Trophoblast cell (in vitro differentiated cells and primary cell): ENCODE measurements around the gene ZPBP. TPM values are rescaled to one million over a fixed set of nuclear protein-coding genes. Genes with fewer than 3 reads are reported as not detected.

Source experiments
- DNase-seq, 2 donors: peaks; one replicate each; pipeline ENCODE4 v3.0.0-alpha.2; 2016
- H2AFZ ChIP-seq: 2 replicates; pipeline ENCODE4 v1.6.1; 2013; ENCODE audit warnings: low read length, moderate library complexity, mild to moderate bottlenecking; ENCODE audit not compliant: insufficient read depth, poor library complexity
- H2AK5ac ChIP-seq: 2 replicates; pipeline ENCODE4 v1.6.1; 2013; ENCODE audit warnings: mild to moderate bottlenecking, low read length
- H2BK120ac ChIP-seq: 2 replicates; pipeline ENCODE4 v1.6.1; 2013; ENCODE audit warnings: low read length, mild to moderate bottlenecking, moderate library complexity; ENCODE audit not compliant: insufficient read depth, poor library complexity
- H2BK12ac ChIP-seq: 2 replicates; pipeline ENCODE4 v1.6.1; 2013; ENCODE audit warnings: mild to moderate bottlenecking, low read length, moderate library complexity
- H2BK5ac ChIP-seq: 2 replicates; pipeline ENCODE4 v1.6.1; 2013; ENCODE audit warnings: low read length, low read depth, moderate library complexity, mild to moderate bottlenecking; ENCODE audit not compliant: poor library complexity
- H3K14ac ChIP-seq: 2 replicates; pipeline ENCODE4 v1.6.1; 2013; ENCODE audit warnings: mild to moderate bottlenecking, low read length
- H3K18ac ChIP-seq: 2 replicates; pipeline ENCODE4 v1.6.1; 2013; ENCODE audit warnings: mild to moderate bottlenecking, low read length
- H3K23ac ChIP-seq: 2 replicates; pipeline ENCODE4 v1.6.1; 2013; ENCODE audit warnings: low read length
- H3K27ac ChIP-seq: 2 replicates; pipeline ENCODE4 v1.5.1; 2013; ENCODE audit warnings: low read depth, mild to moderate bottlenecking, inconsistent platforms, low read length, moderate library complexity
- H3K27me3 ChIP-seq: 2 replicates; pipeline ENCODE4 v1.6.1; 2013; ENCODE audit warnings: inconsistent platforms, mild to moderate bottlenecking, low read length, moderate library complexity; ENCODE audit not compliant: insufficient read depth
- H3K36me3 ChIP-seq, 2 experiments: 1 replicate in 1 of 2; 2 replicates in 1 of 2; pipeline ENCODE4 v1.6.1; 2013; ENCODE audit warnings: low read length in 2 of 2, mild to moderate bottlenecking in 2 of 2, moderate library complexity in 1 of 2; ENCODE audit not compliant: insufficient read depth in 2 of 2, control insufficient read depth in 1 of 2
- H3K4ac ChIP-seq: 2 replicates; pipeline ENCODE4 v1.6.1; 2013; ENCODE audit warnings: low read depth, mild to moderate bottlenecking, low read length, moderate library complexity
- H3K4me1 ChIP-seq, 2 experiments: 1 replicate in 1 of 2; 2 replicates in 1 of 2; pipeline ENCODE4 v1.6.1; 2013; ENCODE audit warnings: low read length in 2 of 2, mild to moderate bottlenecking in 2 of 2, moderate library complexity in 1 of 2; ENCODE audit not compliant: insufficient read depth in 2 of 2, control insufficient read depth in 1 of 2
- H3K4me2 ChIP-seq: 2 replicates; pipeline ENCODE4 v1.6.1; 2013; ENCODE audit warnings: inconsistent platforms, mild to moderate bottlenecking, low read length, moderate library complexity
- H3K4me3 ChIP-seq: 2 replicates; pipeline ENCODE4 v1.5.1; 2013; ENCODE audit warnings: mild to moderate bottlenecking, low read depth, low read length, inconsistent platforms
- H3K79me1 ChIP-seq: one replicate; pipeline ENCODE4 v1.6.1; 2013; ENCODE audit warnings: low read length
- H3K79me2 ChIP-seq: 2 replicates; pipeline ENCODE4 v1.6.1; 2013; ENCODE audit warnings: low read length, mild to moderate bottlenecking; ENCODE audit not compliant: control insufficient read depth, insufficient read depth, poor library complexity
- H3K9ac ChIP-seq: 2 replicates; pipeline ENCODE4 v1.6.1; 2013; ENCODE audit warnings: mild to moderate bottlenecking, low read length
- H3K9me3 ChIP-seq: 2 replicates; pipeline ENCODE4 v1.6.1; 2013; ENCODE audit warnings: low read depth, mild to moderate bottlenecking, control low read depth, inconsistent platforms, low read length; ENCODE audit not compliant: insufficient read depth
- H4K12ac ChIP-seq: 2 replicates; pipeline ENCODE4 v1.6.1; 2013; ENCODE audit warnings: low read depth, mild to moderate bottlenecking, low read length, moderate library complexity
- H4K8ac ChIP-seq: 2 replicates; pipeline ENCODE4 v1.6.1; 2013; ENCODE audit warnings: low read depth, mild to moderate bottlenecking, low read length, moderate library complexity
- H4K91ac ChIP-seq: one replicate; pipeline ENCODE4 v1.6.1; 2013; ENCODE audit warnings: low read depth, mild to moderate bottlenecking, low read length, moderate library complexity
- WGBS: extraction: QIAGEN DNeasy Blood & Tissue Kit; methylation state at CpG from one replicate; pipeline ENCODE4 v1.1.7; 2013; ENCODE audit warnings: missing lambda C conversion rate; ENCODE audit not compliant: insufficient read length, insufficient coverage; ENCODE audit errors: extremely low coverage; 5-methylcytosine and 5-hydroxymethylcytosine counted together
- polyA plus RNA-seq: library from polyadenylated mRNA; stranded (reverse); fragments of 200-250 nt; gene quantifications from 2 replicates; pipeline ENCODE4 v1.2.3, GENCODE V29; 2013

The ZPBP gene
- not detected in 2 replicates for polyA plus RNA-seq

DNA sequence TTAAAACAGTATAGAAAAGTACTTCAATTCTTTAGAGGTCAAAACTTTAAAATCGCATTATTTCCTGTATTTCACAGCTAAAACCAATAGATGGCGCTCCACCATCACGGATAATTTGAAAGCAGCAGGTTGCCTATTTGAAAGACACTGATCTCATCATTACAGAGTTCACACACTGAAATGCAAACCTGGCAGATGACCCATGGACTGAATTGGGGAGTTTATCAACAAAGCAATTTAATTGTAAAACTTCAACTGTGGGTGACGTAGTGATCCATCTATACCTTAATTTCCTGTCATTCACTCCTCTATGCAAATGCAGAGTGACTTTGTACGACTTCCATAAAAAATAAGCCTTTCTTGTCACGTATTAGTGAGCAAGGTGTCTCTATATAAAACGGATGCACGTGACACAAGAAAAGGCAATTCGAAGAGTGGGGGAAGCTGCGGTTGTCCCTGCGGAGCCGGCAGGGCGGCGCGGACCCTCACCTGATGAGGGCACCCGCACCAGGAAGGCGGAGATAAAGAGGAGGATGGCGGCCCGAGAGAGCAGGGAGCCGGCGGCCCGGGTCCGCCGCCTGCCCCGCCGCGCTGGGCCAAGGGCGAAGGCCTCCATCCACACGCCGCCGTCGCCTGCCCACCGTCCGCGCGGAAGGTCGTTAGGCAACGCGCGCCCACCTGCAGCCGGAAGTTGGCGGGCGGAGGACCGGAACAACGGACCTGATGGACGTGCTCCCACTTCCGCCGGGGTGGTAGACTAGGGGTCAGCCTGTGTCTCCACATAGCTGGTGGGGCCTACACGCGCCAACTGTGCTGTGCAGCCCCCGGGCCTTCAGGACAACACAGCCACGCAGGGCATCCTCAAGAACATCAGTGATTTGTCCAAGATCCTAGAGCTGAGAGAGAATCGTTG is at the start of gene ZPBP:
Gene ZPBP (minus strand): TSS at position 668 of the 913 bp plus-strand sequence. CDS start 52 bp downstream, at position 616.
- peak; percentile 13 to 76 for DNase-seq
- H4K91ac ChIP-seq, result no peak within 1 kb of the TSS
- H2BK120ac ChIP-seq, result no peak within 1 kb of the TSS
- WGBS, result no CpG with 5 or more reads among the region's 53 CpGs
- peak within 1 kb of the TSS; percentile 37 for H3K4me2 ChIP-seq
- H3K79me2 ChIP-seq, result no peaks in the 10 kb centered on the region
- no peak within 1 kb of the TSS for H3K18ac ChIP-seq
- no peak within 1 kb of the TSS for H2AFZ ChIP-seq
- H3K4me3 ChIP-seq, result peak within 1 kb of the TSS; percentile 53
- H3K36me3 ChIP-seq, result no peaks in the 10 kb centered on the region
- H3K79me1 ChIP-seq, result no peaks in the 10 kb centered on the region
- H4K12ac ChIP-seq, result no peak within 1 kb of the TSS
- no peaks in the 10 kb centered on the region for H3K4me1 ChIP-seq
- H4K8ac ChIP-seq, result no peak within 1 kb of the TSS
- no peak within 1 kb of the TSS for H2AK5ac ChIP-seq
- H3K27me3 ChIP-seq, result no peaks in the 10 kb centered on the region
- no peak within 1 kb of the TSS for H2BK5ac ChIP-seq
- H3K9me3 ChIP-seq, result peaks cover 2% of the 10 kb centered on the region
- H3K9ac ChIP-seq, result no peak within 1 kb of the TSS
- no peak within 1 kb of the TSS for H2BK12ac ChIP-seq
- no peak within 1 kb of the TSS for H3K27ac ChIP-seq
- H3K4ac ChIP-seq, result no peak within 1 kb of the TSS
- H3K23ac ChIP-seq, result no peak within 1 kb of the TSS
- no peak within 1 kb of the TSS for H3K14ac ChIP-seq

DNA sequence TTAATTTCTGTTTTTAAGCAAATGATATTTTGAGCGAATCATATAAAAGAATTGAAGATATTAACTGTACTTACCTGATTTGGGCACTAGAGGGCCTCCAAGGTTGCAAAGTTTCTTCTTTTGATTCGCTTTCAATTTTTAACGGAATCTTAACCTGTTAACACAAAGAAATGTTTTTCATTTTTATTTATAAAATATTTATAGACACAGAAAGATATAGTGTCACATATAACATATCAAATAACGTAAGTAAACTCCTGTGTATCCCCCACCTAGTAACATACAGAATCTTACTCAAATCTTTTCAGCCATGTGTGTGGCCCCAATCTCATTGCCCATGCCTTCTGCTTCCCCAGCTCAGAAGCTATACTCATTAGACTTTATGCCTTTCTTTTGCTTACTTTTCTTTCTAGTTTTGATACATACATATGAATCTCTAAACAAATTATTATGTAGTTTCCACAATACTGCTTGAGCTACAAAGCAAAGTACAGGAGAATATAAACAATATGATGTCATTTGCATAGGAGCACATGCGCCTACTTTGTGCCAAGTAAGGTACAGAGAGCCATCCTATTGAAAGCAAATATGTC is 49.5 kb upstream of the ZPBP start:
- Histone ChIP-seq H3K79me1 (no peaks in the 10 kb centered on the region), H2AFZ (no peak overlapping the region), H2BK5ac (no peak overlapping the region), H4K91ac (no peak overlapping the region), H3K36me3 (no peaks in the 10 kb centered on the region), H2BK12ac (no peak overlapping the region), H3K27ac (no peak overlapping the region), H3K9me3 (no peaks in the 10 kb centered on the region), H3K23ac (no peak overlapping the region), H2AK5ac (no peak overlapping the region), H3K4me3 (no peak overlapping the region), H3K18ac (no peak overlapping the region), H3K79me2 (no peaks in the 10 kb centered on the region), H2BK120ac (no peak overlapping the region), H4K12ac (no peak overlapping the region), H3K27me3 (no peaks in the 10 kb centered on the region), H3K14ac (no peak overlapping the region), H3K4me1 (no peaks in the 10 kb centered on the region), H3K4ac (no peak overlapping the region), H4K8ac (no peak overlapping the region), H3K9ac (no peak overlapping the region), H3K4me2 (no peak overlapping the region)
- no CpG with 5 or more reads among the region's 5 CpGs for WGBS
- DNase-seq, result peak; percentile 25 to 68

- H3K4me3 ChIP-seq, result no peak overlapping the region
- no peak for DNase-seq
- H3K18ac ChIP-seq, result no peak overlapping the region
- no peak overlapping the region for H4K8ac ChIP-seq
- no peaks in the 10 kb centered on the region for H3K79me1 ChIP-seq
- no peaks in the 10 kb centered on the region for H3K9me3 ChIP-seq
- no peak overlapping the region for H3K4me2 ChIP-seq
- H3K27ac ChIP-seq, result no peak overlapping the region
- H3K23ac ChIP-seq, result no peak overlapping the region
- H2BK120ac ChIP-seq, result no peak overlapping the region
- no CpG with 5 or more reads among the region's 12 CpGs for WGBS
- H3K36me3 ChIP-seq, result no peaks in the 10 kb centered on the region
- no peak overlapping the region for H4K12ac ChIP-seq
- H3K14ac ChIP-seq, result no peak overlapping the region
- H2BK5ac ChIP-seq, result no peak overlapping the region
- H3K4ac ChIP-seq, result no peak overlapping the region
- no peak overlapping the region for H2AK5ac ChIP-seq
- H2BK12ac ChIP-seq, result no peak overlapping the region
- no peaks in the 10 kb centered on the region for H3K27me3 ChIP-seq
- H3K9ac ChIP-seq, result no peak overlapping the region
- H3K4me1 ChIP-seq, result no peaks in the 10 kb centered on the region
- no peaks in the 10 kb centered on the region for H3K79me2 ChIP-seq
- H4K91ac ChIP-seq, result no peak overlapping the region
- H2AFZ ChIP-seq, result no peak overlapping the region
These were observed 48.8 kb upstream of the ZPBP start for GRCh38 chr7:50141854-50142253.

- H3K4me1 ChIP-seq, result no peaks in the 10 kb centered on the region
- no peak overlapping the region for H2AK5ac ChIP-seq
- no peak overlapping the region for H2BK120ac ChIP-seq
- no peak overlapping the region for H4K91ac ChIP-seq
- no peak overlapping the region for H3K4me3 ChIP-seq
- H3K18ac ChIP-seq, result no peak overlapping the region
- H2BK12ac ChIP-seq, result no peak overlapping the region
- no peaks in the 10 kb centered on the region for H3K79me2 ChIP-seq
- H3K14ac ChIP-seq, result no peak overlapping the region
- H4K12ac ChIP-seq, result no peak overlapping the region
- no peak overlapping the region for H3K4ac ChIP-seq
- H3K9me3 ChIP-seq, result no peaks in the 10 kb centered on the region
- H3K79me1 ChIP-seq, result no peaks in the 10 kb centered on the region
- WGBS, result no CpG with 5 or more reads among the region's 5 CpGs
- no peak overlapping the region for H3K27ac ChIP-seq
- no peak for DNase-seq
- no peaks in the 10 kb centered on the region for H3K27me3 ChIP-seq
- no peak overlapping the region for H3K23ac ChIP-seq
- no peak overlapping the region for H3K9ac ChIP-seq
- H3K36me3 ChIP-seq, result no peaks in the 10 kb centered on the region
- no peak overlapping the region for H2BK5ac ChIP-seq
- H4K8ac ChIP-seq, result no peak overlapping the region
- H3K4me2 ChIP-seq, result no peak overlapping the region
- no peak overlapping the region for H2AFZ ChIP-seq
These were observed 48.1 kb upstream of the ZPBP start for GRCh38 chr7:50141131-50141530.
